Epithelial cell of esophagus (primary cell): ENCODE measurements around the gene SPATA13.
"Not testable (repeated sequence)": the region's sequence is repeated elsewhere in the genome, so short reads cannot be mapped to it uniquely, and the experiment has no call there.

ENCODE experiments used
- DNase-seq: peaks from one replicate; pipeline ENCODE4 v3.0.0; 2010; ENCODE audit warnings: low read depth
- H3K4me3 ChIP-seq: 2 replicates; pipeline ENCODE4 v1.5.1; 2011; ENCODE audit warnings: mild to moderate bottlenecking, low read length, control low read depth
- CTCF ChIP-seq: IDR thresholded peaks from 2 replicates; pipeline ENCODE4 v1.5.1; 2011; ENCODE audit warnings: low read depth, mild to moderate bottlenecking, low read length, control low read depth, inconsistent platforms; ENCODE audit not compliant: insufficient read depth; ENCODE audit errors: missing control alignments

The SPATA13 gene

GRCh38 chr13:24213932-24214331 lies 53.4 kb downstream of the SPATA13 start:
- no peak for TF ChIP-seq CTCF
- DNase-seq = no peak
- H3K4me3 ChIP-seq = no peak overlapping the region

- no peak for DNase-seq
Measured at GRCh38 chr13:24214528-24214927, 54.0 kb downstream of the SPATA13 start.

GRCh38 chr13:24215126-24215525 lies 54.6 kb downstream of the SPATA13 start:
- DNase-seq = no peak
- no peak for TF ChIP-seq CTCF
- H3K4me3 ChIP-seq = no peak overlapping the region

More at GRCh38 chr13:24214528-24214927, 54.0 kb downstream of the SPATA13 start:
- TF ChIP-seq CTCF = no peak
- H3K4me3 ChIP-seq = no peak overlapping the region

GRCh38 chr13:24215732-24216131 lies 55.2 kb downstream of the SPATA13 start:
- no peak for TF ChIP-seq CTCF
- DNase-seq = peak; percentile 34
- no peak overlapping the region for H3K4me3 ChIP-seq

GRCh38 chr13:24216176-24216575 lies 55.7 kb downstream of the SPATA13 start:
- H3K4me3 ChIP-seq = no peak overlapping the region
- DNase-seq = peak; percentile 54
- TF ChIP-seq CTCF = no peak

GRCh38 chr13:24216779-24217178 lies 56.3 kb downstream of the SPATA13 start:
- not testable (repeated sequence) for DNase-seq, H3K4me3 ChIP-seq

- no peak overlapping the region for H3K4me3 ChIP-seq
- TF ChIP-seq CTCF = no peak
- DNase-seq = peak; percentile 13
Measured at GRCh38 chr13:24217601-24218281, 57.2 kb downstream of the SPATA13 start.

- no peak for TF ChIP-seq CTCF
- DNase-seq = no peak
- H3K4me3 ChIP-seq = no peak overlapping the region
Measured at GRCh38 chr13:24218338-24218737, 57.8 kb downstream of the SPATA13 start.
